CD8-positive, alpha-beta memory T cell (primary cell): ENCODE measurements around the gene AKIRIN2. TPM values are rescaled to one million over a fixed set of nuclear protein-coding genes. Genes with fewer than 3 reads are reported as not detected.

Experiments
- polyA plus RNA-seq: library from polyadenylated mRNA; unstranded; fragments of 300-500 nt; fragmentation: Illumina TruSeq; gene quantifications from one replicate; pipeline ENCODE4 v1.2.3, GENCODE V29; 2021
- total RNA-seq, 2 experiments: library from RNA; stranded (reverse); gene quantifications; one replicate each; pipeline ENCODE4 v1.2.3, GENCODE V29; 2021

AKIRIN2 gene
- total and polyA plus RNA-seq, 3 experiments from 2014 or later, result 47.3 to 55.6 (median 49.3) TPM

Other genes with a start within 250 kb of the AKIRIN2 start
- gene SLC35A1, start 229.3 kb downstream of the AKIRIN2 start, total RNA-seq, result 10 to 100 TPM; 11.1 to 11.4 TPM
- gene SLC35A1, start 229.3 kb downstream of the AKIRIN2 start, polyA plus RNA-seq, result 28.3 TPM
- gene RARS2, start 112.2 kb downstream of the AKIRIN2 start, total RNA-seq, result 10 to 100 TPM; 19.2 to 20.6 TPM
- gene RARS2, start 112.2 kb downstream of the AKIRIN2 start, polyA plus RNA-seq, result 27.9 TPM
- 10 to 100 TPM; 31.1 to 33.5 TPM for gene ORC3, start 112.1 kb downstream of the AKIRIN2 start, total RNA-seq
- 34.1 TPM for gene ORC3, start 112.1 kb downstream of the AKIRIN2 start, polyA plus RNA-seq